GM21423 (cell line): ENCODE measurements around the gene SYT6.

ENCODE experiments used
- ATAC-seq: cut with Tn5 transposase; IDR thresholded peaks from one replicate; pipeline ENCODE4 v1.9.1; 2021; ENCODE audit warnings: mild to moderate bottlenecking, moderate library complexity; ENCODE audit not compliant: unreplicated experiment

Gene SYT6

DNA sequence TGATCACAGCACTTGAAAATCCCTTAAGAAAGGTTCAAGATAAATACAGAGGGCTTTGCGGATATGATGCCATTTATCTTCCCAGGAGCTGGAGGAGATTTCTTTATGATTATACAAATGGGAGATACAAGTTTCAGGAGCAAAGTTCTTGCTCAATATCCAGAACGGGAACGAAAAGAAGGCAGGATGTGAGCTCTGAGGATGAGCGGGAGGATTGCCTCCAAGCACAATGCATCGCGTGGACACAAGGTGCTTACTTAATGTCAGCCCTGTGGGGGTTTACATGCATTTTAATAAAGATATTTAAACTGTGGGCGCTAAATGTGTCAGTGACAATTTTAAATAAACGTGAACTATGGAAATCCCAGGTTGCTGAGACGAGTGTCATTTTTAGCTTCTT lies 59.0 kb downstream of the SYT6 start:
- no peak for ATAC-seq

DNA sequence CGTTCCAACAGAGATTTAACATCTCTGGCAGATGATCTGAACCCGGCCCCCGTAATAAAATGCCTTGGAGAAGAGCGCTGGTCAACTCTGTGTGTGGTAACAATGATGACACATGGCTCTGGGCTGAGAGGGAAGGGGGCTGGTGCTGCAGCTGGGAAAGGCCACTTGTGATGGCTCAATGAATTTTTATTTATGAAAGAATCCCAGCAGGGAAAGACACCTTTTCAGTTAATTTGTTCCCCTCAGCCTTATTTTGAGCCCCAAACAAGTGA lies 59.4 kb downstream of the SYT6 start:
- ATAC-seq: no peak

DNA sequence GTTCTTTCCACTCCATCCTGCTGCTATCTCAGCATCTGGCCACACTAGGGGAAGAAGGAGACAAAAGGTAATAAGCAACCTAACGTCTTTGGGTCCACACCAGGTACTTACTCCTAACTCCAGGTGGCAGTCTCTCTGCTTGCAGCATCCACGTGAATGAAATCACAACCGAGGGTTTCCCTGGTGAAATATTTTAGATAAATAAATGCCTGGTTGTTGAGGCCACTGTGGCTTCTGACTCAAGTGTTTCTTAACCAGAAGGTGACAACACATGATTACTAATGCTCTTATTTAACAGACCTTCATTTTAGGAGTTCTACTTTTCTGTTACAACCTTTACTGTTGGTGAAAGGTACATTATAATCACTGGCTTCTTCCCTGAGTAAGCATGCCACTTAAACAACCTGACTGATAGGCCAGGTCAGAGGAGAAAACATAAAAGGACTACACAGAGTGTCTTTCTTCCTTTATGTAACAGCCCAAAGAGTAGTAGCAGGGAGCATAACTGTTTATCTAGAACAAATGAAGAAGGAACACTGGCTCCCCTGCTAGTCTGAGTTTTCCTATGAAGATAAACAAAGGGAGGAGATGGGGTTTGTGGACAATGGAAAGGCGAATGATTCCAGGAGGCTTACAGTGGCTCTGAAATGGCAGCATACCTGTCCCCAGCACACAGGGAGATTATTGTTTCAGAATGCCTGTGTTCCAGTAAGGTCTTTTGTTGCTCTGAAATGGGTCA lies 59.9 kb downstream of the SYT6 start:
- ATAC-seq: no peak

DNA sequence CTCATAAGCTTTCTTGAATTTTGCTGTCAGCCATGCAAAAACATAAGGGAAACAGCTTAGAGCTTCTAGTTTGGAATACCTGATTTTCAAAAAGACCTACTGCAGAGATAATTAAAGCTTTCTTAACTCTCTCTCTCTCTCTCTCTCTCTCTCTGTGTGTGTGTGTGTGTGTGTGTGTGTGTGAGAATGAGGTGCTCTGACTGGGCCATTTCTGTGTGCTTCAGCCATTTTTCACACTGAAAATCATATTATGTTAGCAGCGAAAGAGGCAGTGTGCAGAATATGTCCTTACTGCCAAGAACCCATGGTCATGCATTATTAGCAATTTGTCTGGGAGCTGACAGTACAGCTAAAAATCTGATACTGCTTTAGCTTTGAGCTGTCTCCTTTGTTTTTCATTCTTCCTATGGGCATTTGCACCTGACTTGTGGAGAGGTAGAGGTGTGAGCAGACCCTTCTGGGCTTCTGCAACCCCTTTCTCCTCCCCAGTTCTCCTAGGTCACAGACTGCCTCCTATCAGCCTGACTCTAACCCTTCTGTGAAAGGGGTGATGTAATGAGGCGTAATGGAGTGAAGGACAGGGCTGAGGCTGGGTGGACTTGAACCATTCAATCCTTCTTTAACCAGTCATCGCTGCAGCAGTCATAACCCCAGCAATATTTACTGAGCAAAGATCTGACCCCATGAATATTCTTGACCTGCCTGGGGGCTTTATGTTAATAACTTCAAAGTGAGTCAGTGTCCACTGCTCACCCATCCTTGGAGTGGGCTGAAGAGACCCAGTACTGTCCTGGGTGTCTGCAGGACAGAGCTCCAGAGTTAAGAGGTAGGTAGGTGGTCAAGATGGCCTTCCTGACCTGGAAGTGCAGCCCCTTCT lies 61.2 kb downstream of the SYT6 start:
- no peak for ATAC-seq

DNA sequence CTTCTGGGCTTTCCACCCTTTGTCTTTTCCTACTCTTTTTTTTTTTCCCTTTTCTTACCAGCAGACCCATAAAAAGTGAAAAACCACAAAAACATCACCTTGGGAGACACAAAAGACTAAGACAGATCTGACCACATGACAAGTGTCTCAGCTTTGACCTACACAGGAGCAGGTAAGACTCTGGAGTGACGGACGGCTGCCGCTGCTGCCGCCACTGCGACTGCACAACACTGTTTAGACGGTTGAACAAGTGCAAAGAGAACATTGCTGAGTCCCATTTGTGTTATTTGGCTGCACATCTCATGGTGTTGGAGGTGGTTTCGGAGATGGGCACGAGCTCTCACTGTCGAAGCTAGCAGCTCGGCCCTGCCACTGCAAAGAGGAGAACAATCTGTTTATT lies 62.0 kb downstream of the SYT6 start:
- no peak for ATAC-seq

DNA sequence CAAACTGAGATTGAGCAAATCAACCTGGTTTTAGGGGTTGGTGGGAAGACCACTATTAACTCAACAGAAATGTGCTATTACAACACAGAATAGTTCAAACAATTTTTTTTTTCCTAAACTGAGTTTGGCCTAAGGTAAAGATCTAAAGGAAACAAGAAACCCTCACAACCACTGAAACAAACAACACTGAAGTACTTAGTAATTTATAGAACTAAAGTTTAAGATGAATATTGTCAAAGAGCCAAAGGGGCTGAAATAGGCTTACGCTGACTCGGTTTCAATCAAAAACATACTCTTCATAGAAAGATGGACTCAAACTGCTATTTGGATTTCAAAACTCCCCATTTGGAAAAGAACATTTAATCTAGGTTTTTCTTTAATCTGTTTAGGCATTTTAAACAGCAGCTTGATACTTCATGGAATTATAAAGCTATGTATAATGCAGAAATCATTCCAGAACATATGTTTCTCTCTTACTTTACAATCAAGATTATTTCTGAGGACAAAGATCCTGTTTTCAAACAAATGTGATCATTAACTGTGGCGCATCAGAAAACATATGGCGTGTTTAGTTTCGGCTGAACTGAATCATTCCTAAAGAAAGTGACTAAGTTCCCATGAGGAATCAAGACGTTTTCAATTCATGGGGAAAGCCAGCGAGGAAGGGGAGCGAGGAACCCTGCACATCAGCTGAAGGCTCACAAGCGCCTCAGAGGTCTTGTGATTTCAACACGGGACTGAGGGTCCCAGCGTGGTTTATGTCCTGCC lies 62.7 kb downstream of the SYT6 start:
- no peak for ATAC-seq

DNA sequence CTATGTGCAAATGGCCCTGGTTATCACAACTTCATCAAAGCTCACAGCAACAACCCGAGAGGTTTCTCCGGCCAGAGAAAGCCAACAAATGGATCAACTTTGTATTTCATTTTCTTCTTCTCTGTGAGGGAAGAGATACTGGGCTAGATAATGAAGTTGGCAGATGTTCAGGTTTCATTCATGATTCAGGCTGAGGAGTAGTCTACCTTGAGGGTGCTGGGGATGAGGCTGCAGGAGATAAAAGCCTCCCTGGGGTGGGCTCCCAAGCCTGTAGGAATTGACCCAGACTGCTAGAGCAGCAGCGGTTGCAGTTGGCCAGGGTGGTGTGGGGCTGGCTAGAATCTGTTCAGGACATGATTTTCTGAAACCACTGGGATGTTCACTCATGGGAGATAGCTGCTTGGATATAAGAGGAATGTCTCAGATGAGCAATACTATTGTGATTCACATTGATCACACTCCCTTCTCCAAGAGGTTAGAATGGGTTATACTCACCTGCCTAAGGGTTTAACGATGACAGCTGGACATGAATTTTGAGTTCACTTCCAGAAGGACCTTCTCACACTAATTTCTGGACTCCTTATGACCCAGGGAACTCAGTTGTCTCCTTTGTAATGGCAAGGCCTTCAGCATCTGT lies 64.0 kb downstream of the SYT6 start:
- no peak for ATAC-seq

DNA sequence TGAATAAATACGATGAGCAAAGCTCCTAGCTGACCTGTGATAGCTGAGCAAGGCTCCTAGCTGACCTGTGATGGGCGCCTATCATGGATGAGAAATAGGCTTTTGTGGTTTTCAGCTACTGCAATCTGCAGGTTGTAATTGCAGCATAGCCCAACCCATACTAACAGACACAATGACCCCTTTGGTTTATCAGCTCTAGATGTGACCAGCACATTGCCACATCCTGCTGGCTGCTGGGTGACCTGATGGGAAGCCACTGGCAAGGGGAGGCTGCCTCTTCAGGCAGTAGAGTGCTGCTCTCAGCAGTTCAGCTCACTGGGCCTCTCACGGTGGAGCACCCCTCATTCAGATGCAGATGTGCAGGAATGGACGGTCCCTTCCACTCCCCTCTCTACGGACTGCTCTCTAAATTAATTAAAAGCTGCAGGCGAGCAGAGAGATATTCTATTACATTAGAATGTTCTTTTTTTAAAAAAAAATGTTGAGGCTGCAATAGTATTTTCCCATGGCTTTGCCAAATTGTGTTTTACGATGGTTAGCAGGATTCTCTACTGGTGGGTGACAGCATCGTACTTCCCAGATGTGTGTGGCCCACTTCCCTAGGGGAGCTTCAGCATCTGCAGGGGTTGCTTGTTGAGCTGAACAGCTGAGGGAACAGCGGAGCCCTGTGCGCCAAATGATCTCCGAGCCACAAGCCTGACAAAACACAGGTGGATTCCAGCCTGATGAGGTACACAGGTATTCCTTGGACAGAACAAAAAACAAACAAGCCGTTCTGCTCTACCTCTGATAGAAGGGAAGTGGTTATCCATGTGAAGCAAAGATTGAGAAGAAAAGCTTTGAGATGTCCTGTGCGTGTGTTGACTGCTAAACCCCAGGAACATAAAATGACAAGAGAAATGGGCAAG lies 65.0 kb downstream of the SYT6 start:
- no peak for ATAC-seq

DNA sequence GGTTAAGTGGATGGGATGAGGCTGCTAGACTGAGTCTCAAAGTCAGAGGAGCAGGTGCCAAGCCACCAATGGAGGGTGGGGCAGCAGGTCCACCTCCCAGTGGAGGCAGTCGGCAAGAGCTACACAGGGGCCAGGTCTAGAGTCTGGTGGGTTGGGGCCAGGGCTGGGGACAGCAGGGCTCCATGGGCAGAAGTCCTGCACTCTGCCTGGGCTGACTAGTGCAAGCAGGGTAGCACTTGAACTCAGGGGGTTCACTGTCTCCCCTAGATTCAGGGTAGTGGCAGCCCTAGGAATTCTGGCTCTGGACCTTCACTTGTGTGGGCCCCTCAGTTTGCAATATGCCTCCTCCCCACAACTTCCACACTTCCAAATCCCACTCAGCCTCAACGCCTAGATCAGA lies 66.2 kb downstream of the SYT6 start:
- no peak for ATAC-seq

DNA sequence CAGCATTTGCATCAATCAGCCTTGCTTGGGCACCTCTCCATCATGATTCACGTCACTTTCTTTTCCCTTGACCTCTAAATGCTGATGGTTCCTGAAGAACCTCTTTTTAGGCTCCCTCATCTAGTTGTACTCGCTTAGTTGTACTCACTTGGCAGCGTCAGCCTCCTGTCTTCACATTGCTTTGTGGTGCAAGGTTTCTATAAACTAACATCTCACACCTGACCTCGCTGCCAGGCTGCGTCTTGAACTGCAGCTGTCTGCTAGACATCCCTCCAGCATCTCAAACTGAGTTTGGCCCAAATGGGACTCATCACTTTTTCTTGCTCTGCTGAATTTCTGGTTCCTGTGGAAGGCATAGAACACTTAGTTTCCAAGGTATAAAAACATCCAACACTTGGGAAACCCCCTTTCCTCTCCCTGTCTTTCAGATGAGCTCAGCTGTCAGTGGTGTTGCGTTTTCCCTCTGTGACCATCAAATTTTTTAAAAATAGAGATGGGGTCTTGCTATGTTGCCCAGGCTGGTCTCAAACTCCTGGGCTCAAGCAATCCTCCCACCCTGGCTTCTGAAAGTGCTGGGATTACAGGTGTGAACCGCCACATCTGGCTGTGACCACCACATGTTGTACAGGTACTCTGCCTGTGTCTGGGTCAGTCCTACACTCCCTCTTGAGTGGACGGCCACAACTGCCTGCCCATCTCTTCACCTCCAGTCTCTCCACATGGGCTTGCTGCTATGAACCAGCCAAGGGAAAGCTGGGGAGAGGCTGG lies 66.9 kb downstream of the SYT6 start:
- no peak for ATAC-seq

DNA sequence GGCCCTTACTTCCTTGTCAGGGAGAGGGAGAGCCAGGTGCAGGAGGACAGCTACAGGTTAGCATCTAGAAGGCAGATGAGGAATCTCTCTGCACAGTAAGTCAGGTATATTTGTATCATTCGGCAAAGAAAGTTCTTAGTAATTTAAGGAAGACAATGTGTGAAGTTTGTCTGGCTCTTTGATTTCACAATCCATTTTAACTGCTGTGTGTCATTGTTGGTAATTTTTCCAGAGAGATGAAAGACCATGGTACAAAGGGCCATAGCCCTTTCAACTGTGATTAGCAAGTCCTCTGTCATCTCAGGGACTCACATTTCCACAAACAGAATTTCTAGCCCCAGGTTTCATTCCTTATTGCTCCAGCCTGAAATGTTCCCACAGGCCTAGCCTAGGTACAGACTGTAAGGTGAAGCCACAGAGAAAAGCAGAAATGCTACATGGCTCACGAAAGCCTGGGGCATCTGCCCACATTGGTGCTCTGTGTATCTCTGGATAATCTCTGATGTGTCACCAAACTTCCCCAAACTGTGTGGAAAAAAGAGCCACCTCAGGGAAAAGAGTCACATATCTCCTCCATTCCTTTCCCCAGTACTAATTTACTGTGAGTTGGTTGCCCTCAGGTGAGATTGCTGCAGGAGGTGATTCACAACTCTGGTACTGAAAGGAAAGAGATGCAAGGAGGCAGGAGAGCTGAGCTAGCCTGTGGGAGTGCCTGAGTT lies 70.6 kb downstream of the SYT6 start:
- ATAC-seq: no peak

DNA sequence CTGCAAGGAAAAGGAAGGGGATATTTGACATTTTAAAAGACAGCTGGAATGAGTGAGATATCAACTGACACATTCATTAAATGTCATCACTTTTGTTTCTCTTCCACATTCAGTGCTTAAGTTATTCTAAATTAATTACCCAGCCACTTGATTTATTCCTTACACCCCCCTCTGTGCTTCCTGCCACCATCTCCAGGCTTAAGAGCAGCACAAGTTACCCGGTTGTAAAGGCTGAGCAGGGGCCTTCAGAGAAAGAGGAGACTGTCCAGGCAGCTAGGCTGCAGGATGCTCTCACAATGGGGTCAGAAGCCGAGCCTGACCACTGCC lies 71.4 kb downstream of the SYT6 start:
- ATAC-seq: no peak

DNA sequence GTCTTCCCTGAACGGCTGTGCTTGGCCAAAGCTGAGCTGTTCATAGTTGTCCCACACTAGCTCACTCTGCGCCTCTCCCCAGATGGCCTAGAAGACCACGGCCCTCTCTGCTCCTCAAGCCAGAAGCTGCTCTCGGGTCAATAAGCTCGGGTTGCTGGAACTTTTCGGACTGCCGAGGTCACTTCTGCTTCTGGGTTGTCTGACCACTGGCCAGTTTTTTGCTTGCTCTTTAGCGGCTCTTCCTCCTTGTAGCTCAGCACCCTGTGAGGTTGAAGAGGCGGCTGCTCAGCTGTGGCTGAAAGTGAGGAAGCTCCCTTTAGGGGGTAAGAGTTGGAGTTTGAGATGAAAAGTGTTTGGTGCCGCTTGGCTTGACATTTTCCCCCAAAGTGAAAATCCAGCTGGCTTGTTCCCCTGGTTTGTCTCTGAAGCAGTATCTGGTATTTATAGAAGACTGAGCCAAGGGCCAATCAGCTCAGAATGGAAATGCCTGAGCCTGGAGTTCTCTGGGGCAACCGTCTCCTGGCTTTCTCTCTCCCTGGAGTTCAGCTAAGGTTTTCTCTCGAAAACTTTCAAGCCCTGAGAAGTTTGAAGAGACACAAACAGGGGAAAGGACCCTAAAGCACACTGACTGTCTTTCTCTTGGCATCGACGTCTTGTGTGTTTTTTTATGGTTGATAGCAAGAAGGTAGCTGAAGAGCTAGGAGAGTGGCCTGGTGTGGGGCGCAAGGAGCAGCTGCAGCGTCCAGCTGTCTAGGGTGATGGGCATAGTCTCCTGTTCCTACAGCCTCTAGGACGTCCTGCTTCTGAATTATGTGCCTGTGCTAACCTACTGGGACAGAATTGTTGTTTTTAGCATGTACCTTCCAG lies 72.0 kb downstream of the SYT6 start:
- no peak for ATAC-seq

DNA sequence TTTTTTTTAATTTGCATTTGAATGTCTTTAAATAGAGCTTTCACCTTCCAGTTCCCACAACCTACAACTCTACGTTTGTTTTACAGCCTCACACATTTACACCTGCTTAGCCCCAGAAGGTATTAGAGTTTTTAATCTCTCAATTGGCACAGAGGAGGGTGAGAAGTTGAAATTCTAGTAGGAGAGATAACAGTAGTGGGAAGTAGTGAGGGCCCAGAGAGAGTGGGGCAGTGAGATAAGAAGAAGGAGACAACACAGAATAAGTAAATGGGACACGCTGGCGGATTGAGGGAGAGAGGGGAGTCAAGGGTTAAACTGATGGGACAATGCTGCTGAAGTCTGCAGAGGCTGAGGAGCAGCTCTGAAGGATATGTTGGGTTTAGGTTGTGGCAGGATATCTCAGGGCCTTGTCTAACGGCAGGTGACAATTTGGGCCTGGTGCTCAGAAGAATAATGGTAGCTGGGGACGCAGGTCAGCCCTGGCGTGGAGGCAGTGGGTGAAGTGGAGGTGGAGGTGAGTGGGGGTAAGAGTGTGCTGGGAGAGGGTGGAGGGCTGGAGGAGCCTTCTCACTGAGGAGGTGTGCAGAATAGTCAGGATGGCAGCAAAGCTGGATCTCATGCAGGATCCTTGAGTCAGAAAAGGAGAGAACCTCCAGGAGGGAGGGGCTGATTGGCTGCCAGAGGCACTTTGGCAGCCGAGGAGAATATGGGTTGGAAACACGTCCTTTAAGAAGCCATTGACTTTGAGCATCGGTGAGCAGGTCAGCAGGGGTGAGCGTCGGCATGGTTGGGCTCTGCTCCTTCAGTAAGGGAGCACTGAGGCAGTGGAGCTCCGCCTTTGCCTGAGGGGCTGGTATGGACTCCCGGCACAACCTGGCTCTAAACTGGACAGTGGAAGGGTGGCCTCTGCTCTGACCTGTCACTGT lies 72.9 kb downstream of the SYT6 start:
- no peak for ATAC-seq

DNA sequence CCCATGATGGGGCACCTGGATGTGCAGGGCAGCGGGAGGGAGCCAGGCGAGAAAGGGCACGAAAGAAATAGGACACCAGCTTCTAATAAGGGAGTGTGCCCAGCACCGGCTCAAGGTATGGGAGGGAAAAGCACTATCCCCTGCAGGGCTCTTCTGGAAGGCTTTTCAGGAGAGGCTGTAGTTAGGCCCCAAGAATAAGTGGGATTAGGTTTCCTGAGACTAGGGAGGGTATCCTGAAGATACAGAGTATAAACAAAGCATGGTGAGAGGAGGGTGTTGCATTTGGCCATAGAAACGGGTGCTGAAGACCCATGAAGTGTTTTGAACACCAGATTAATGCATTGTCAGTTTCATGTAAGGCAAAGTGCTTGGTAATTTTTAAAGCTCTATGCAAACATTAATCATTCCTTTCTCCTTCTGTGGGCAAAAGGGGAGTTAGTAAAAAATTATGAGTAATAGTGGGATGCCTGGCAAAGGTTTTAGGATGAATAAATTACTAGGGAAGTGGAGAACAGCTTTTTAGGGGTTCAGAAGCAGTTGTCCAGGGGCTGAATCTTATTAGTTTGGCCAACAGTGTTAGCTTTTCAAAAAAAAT lies 74.0 kb downstream of the SYT6 start:
- ATAC-seq: no peak

DNA sequence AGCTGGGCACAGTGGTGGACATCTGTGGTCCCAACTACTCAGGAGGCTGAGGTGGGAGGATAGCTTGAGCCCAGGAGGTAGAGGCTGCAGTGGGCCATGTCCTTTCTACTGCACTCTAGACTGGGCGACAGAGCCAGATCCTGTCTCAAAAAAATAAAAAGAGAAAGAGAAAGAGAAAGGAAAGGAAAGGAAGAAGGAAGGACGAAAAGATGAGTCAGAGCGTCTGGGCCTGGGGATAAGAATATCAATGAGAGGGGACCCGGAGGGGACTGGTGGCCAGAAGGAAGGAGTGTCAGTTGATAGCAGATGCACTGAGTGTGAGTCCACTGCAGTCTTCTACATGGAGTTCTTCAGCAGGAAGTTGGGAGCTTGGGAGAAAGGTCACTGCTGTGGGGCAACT lies 75.6 kb downstream of the SYT6 start:
- no peak for ATAC-seq

DNA sequence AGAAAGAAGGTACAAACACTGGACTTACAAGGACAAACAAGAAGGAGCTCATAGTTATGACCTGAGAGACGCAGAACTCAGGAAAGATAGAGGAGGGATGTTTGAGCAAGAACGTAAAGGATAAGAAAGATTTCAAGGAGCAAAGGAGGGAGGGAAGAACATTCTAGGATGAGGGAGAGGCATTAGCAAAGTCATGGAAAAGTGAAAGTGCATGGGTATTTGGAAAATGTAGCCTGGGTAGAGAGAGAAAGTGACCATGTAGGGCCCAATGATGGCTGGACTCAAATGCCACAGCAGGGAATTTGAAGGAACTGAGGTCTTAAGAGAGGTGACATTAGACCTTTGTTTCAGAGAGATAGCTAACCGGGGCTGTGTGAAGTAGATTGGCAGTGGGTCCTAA lies 76.5 kb downstream of the SYT6 start:
- no peak for ATAC-seq
